Sigmoid colon (tissue), 7 donors: Measurements from ENCODE around the gene AFF4. TPM values are rescaled to one million over a fixed set of nuclear protein-coding genes. Genes with fewer than 3 reads are reported as not detected.

Experiments used
- DNase-seq: peaks from one replicate; pipeline ENCODE4 v3.0.0-alpha.2; 2019
- H3K27ac ChIP-seq, 4 donors: fragments of 200-600 bp; sonication (generic); one replicate each; pipeline ENCODE4 v1.5.1; 2016 to 2019; ENCODE audit warnings: mild to moderate bottlenecking in 1 of 4
- H3K27me3 ChIP-seq, 3 donors: fragments of 200-600 bp; sonication (generic); one replicate each; pipeline ENCODE4 v1.5.1; 2019; ENCODE audit warnings: mild to moderate bottlenecking in 1 of 3
- H3K36me3 ChIP-seq, 4 donors: fragments of 200-600 bp; sonication (generic); one replicate each; pipeline ENCODE4 v1.5.1; 2016 to 2019
- H3K4me1 ChIP-seq, 4 donors: fragments of 200-600 bp; sonication (generic); one replicate each; pipeline ENCODE4 v1.5.1; 2017 to 2019
- H3K4me3 ChIP-seq, 4 donors: fragments of 200-600 bp; sonication (generic); one replicate each; pipeline ENCODE4 v1.5.1; 2017 to 2019; ENCODE audit warnings: mild to moderate bottlenecking in 2 of 4, moderate library complexity in 1 of 4
- H3K9me3 ChIP-seq, 4 donors: fragments of 200-600 bp in 3 of 4; sonication (generic) in 3 of 4; one replicate each; pipeline versions ENCODE4 v1.5.1 to v1.6.1; 2013 to 2019
- EP300 ChIP-seq, 4 donors: sonication (generic); formaldehyde crosslinking; IDR thresholded peaks; one replicate each; pipeline ENCODE4 v1.6.1; 2017; ENCODE audit warnings: antibody characterized with exemption in 4 of 4
- POLR2A ChIP-seq, 2 donors: fragments of 450-650 bp; IDR thresholded peaks; one replicate each; pipeline ENCODE4 v1.6.1; 2016; ENCODE audit warnings: antibody characterized with exemption in 2 of 2, mild to moderate bottlenecking in 2 of 2, moderate library complexity in 2 of 2
- POLR2AphosphoS5 ChIP-seq, 4 donors: sonication (generic); formaldehyde crosslinking; IDR thresholded peaks; one replicate each; pipeline ENCODE4 v1.6.1; 2017; ENCODE audit warnings: antibody characterized with exemption in 4 of 4
- WGBS, 2 donors: extraction: QIAGEN DNeasy Blood & Tissue Kit; methylation state at CpG; one replicate each; pipeline ENCODE4 v1.1.7; 2013; 5-methylcytosine and 5-hydroxymethylcytosine counted together
- intact Hi-C: fragments of 100-400 bp; cut with DNase I; formaldehyde crosslinking; loops from one replicate; pipeline ENCODE4 v1.15.1; 2023
- polyA plus RNA-seq, 3 donors: library from polyadenylated mRNA; stranded (reverse); fragments of 200-250 nt; gene quantifications; one replicate each; pipeline ENCODE4 v1.2.3, GENCODE V29; 2013
- total RNA-seq, 4 donors: library from RNA; depleted of rRNA; stranded (reverse); fragments of >200 nt; gene quantifications; one replicate each; pipeline ENCODE4 v1.1.0, GENCODE V29; 2016
- TF ChIP-seq, protein P1 (sequence below), 4 experiments: fragments of 450-650 bp in 3 of 4; fragments of 200-600 bp in 1 of 4; IDR thresholded peaks; one replicate each; pipeline ENCODE4 v1.5.1; 2016 to 2019; ENCODE audit warnings: antibody characterized with exemption in 4 of 4, mild to moderate bottlenecking in 3 of 4, moderate library complexity in 2 of 4
- donor health status: healthy with polysubstance abuse.
- donor health status: Bipolar disorder and iron deficiency.
- donor health status: healthy.

Gene AFF4
- total and polyA plus RNA-seq, 7 donors: 9.0 to 74.0 (median 52.4) TPM

DNA sequence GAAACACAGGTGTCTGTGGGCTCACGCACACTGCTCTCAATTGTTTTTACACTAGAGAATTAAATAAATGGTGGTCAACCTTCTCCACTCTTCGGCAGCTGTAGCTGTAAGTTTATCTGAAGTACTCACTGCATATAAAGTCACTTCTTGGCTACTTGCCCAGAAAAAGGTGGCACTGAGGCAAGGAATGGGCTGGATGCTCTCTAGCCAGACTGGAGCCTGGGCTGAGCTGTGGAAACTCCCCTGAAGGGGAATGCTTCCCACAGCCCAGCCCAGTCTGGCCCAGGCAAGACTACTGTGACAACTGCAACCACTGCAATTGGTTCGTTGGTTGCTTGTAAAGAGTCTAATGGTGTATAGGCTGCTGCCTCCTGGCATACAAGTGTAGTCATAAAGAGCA is 85.5 kb downstream of the AFF4 start:
- Histone ChIP-seq H3K27me3 (no peaks in the 10 kb centered on the region), H3K4me1 (peaks cover 0 to 16% (median 11%) of the 10 kb centered on the region in 4 donors), H3K9me3 (no peaks in the 10 kb centered on the region), H3K36me3 (peaks cover 13 to 79% (median 33%) of the 10 kb centered on the region in 4 donors), H3K4me3 (no peak overlapping the region), H3K27ac (peak overlapping the region in 2 of 4 donors; percentile 16 to 21)
- DNase-seq: no peak
- TF ChIP-seq POLR2A (IDR thresholded peaks at IDR 0.05): no peak
- no peak for TF ChIP-seq EP300 (IDR thresholded peaks at IDR 0.05)
- TF ChIP-seq POLR2AphosphoS5 (IDR thresholded peaks at IDR 0.05): no peak
- TF ChIP-seq, protein P1, sequence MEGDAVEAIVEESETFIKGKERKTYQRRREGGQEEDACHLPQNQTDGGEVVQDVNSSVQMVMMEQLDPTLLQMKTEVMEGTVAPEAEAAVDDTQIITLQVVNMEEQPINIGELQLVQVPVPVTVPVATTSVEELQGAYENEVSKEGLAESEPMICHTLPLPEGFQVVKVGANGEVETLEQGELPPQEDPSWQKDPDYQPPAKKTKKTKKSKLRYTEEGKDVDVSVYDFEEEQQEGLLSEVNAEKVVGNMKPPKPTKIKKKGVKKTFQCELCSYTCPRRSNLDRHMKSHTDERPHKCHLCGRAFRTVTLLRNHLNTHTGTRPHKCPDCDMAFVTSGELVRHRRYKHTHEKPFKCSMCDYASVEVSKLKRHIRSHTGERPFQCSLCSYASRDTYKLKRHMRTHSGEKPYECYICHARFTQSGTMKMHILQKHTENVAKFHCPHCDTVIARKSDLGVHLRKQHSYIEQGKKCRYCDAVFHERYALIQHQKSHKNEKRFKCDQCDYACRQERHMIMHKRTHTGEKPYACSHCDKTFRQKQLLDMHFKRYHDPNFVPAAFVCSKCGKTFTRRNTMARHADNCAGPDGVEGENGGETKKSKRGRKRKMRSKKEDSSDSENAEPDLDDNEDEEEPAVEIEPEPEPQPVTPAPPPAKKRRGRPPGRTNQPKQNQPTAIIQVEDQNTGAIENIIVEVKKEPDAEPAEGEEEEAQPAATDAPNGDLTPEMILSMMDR (IDR thresholded peaks at IDR 0.05): no peak
- intact Hi-C loops: no loop called here
- 26 to 66% methylated on average over 3 of the region's 3 CpGs for WGBS, 2 donors

DNA sequence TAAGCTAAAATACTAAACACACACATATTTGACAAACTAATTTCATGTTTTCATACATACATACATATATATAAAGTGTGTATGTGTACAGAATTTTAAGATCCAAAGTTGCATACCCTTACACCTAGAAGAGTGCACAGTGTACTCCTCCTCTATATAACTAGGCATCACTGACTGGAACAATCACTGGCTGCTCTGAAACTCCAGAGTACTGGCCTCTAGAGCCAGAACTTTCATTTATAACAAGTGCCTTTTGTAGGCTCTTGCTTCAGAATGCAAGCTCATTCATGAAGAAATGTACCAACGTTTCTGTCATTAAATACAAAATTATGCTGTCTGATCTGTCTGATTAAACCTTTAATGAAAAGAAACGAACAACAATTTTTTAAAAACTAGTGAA is 86.0 kb downstream of the AFF4 start:
- Histone ChIP-seq H3K27ac (peak overlapping the region in 2 of 4 donors; percentile 16 to 21), H3K9me3 (no peaks in the 10 kb centered on the region), H3K27me3 (no peaks in the 10 kb centered on the region), H3K4me3 (no peak overlapping the region), H3K4me1 (peaks cover 0 to 20% (median 11%) of the 10 kb centered on the region in 4 donors), H3K36me3 (peaks cover 13 to 74% (median 31%) of the 10 kb centered on the region in 4 donors)
- WGBS, 2 donors: 56 to 80% methylated on average over 2 of the region's 2 CpGs
- TF ChIP-seq POLR2A (IDR thresholded peaks at IDR 0.05) (no peak), POLR2AphosphoS5 (IDR thresholded peaks at IDR 0.05) (no peak)
- TF ChIP-seq, protein P1 (IDR thresholded peaks at IDR 0.05): no peak
- DNase-seq: no peak
- intact Hi-C loops: no loop called here

DNA sequence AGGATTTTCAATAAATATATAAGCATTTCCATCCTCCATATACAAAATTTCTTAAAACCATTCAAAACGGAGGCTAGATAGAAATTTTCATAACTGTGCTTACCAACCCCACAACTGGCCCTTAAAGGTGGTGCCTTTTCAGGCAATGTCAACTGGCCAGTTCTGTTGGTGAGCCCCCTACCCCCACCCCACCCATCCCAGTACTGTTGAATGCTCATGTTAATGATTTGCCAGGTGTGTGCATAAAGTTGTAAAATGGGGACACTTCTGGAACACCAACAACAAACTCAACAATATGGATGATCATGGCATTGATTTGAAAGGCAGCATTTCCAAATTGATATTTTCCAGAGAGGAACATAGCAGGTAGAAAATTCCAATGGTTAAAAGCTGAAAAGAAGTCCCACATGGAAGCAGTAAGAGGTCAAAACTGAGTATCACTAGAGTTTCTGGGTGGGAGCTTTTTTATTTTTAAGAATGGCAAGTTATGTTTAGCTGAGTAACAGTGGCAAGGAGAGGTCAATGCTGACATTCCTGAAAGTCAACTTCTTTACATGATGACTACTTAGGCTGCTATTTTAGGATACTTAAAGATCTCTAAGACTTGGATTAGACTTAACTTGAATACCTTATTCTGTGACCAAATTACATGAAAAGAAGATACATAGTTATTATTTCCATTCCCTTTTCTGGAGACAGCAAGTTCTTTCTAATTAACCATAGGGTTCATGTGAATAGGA is 87.2 kb downstream of the AFF4 start:
- Histone ChIP-seq H3K36me3 (peaks cover 9 to 69% (median 24%) of the 10 kb centered on the region in 4 donors), H3K27ac (no peak overlapping the region), H3K9me3 (no peaks in the 10 kb centered on the region), H3K27me3 (no peaks in the 10 kb centered on the region), H3K4me3 (no peak overlapping the region), H3K4me1 (peaks cover 0 to 20% (median 11%) of the 10 kb centered on the region in 4 donors)
- no peak for DNase-seq
- 83 to 95% methylated on average over 1 of the region's 1 CpG for WGBS, 2 donors
- intact Hi-C loops: no loop called here
- TF ChIP-seq EP300 (IDR thresholded peaks at IDR 0.05) (no peak), POLR2A (IDR thresholded peaks at IDR 0.05) (no peak), POLR2AphosphoS5 (IDR thresholded peaks at IDR 0.05) (no peak)
- TF ChIP-seq, protein P1 (IDR thresholded peaks at IDR 0.05): no peak

DNA sequence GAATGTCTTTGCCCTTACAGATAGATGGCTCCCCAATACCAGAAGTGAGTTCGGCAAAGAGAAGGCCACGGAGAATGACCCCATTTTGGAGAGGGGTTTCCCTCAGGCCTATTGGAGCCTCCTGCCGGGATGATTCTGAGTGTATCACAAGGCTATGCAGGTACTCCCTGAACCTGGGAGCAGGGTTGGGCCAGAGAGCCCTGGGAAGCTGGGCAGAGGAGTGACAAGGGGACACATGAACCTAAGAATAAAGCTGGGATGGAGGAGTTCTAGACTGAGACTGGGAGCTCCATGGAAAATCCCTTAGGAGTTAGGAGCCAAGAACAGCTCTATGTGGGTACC is 89.5 kb downstream of the AFF4 start:
- no peak for TF ChIP-seq POLR2AphosphoS5 (IDR thresholded peaks at IDR 0.05)
- TF ChIP-seq EP300 (IDR thresholded peaks at IDR 0.05): no peak
- TF ChIP-seq, protein P1 (IDR thresholded peaks at IDR 0.05): no peak
- no peak for TF ChIP-seq POLR2A (IDR thresholded peaks at IDR 0.05)
- Histone ChIP-seq H3K4me1 (peaks cover 0 to 20% (median 11%) of the 10 kb centered on the region in 4 donors), H3K36me3 (peaks cover 0 to 67% (median 11%) of the 10 kb centered on the region in 4 donors), H3K4me3 (no peak overlapping the region), H3K9me3 (no peaks in the 10 kb centered on the region), H3K27ac (no peak overlapping the region), H3K27me3 (no peaks in the 10 kb centered on the region)
- WGBS, 2 donors: 96 to 97% methylated on average over 3 of the region's 3 CpGs
- no peak for DNase-seq
- intact Hi-C loops: no loop called here
